Osteoblast (primary cell): ENCODE data around the gene EIPR1. TPM values are rescaled to one million over a fixed set of nuclear protein-coding genes. Genes with fewer than 3 reads are reported as not detected.
"Not testable (repeated sequence)": the region's sequence is repeated elsewhere in the genome, so short reads cannot be mapped to it uniquely, and the experiment has no call there.

Source experiments
- DNase-seq: peaks from one replicate; pipeline ENCODE4 v3.0.0; 2011; ENCODE audit warnings: low spot score, mixed read lengths; ENCODE audit not compliant: insufficient read length; ENCODE audit errors: missing footprints
- H2AFZ ChIP-seq: 2 replicates; pipeline ENCODE4 v1.6.0; 2011; ENCODE audit warnings: mild to moderate bottlenecking, low read length
- H3K27ac ChIP-seq: 2 replicates; pipeline ENCODE4 v1.5.1; 2011; ENCODE audit warnings: mild to moderate bottlenecking, low read depth, low read length, moderate library complexity
- H3K27me3 ChIP-seq: 2 replicates; pipeline ENCODE4 v1.6.0; 2012; ENCODE audit warnings: mild to moderate bottlenecking, control low read depth, inconsistent platforms, low read length, moderate library complexity; ENCODE audit not compliant: insufficient read depth
- H3K36me3 ChIP-seq: 2 replicates; pipeline ENCODE4 v1.5.1; 2011; ENCODE audit warnings: mild to moderate bottlenecking, low read length, control low read depth, moderate library complexity; ENCODE audit not compliant: insufficient read depth
- H3K4me1 ChIP-seq: 2 replicates; pipeline ENCODE4 v1.5.1; 2011; ENCODE audit warnings: mild to moderate bottlenecking, low read length, control low read depth, moderate library complexity; ENCODE audit not compliant: insufficient read depth
- H3K4me2 ChIP-seq: 2 replicates; pipeline ENCODE4 v1.6.0; 2011; ENCODE audit warnings: mild to moderate bottlenecking, low read length; ENCODE audit not compliant: insufficient read depth
- H3K4me3 ChIP-seq: fragments of 200-600 bp; sonication (generic); 3 replicates; pipeline ENCODE4 v1.5.1; 2012; ENCODE audit warnings: mild to moderate bottlenecking, low read length, inconsistent platforms; ENCODE audit not compliant: insufficient read depth
- H3K79me2 ChIP-seq: 2 replicates; pipeline ENCODE4 v1.6.0; 2012; ENCODE audit warnings: mild to moderate bottlenecking, low read length, control low read depth, inconsistent platforms; ENCODE audit not compliant: insufficient read depth
- H3K9me3 ChIP-seq: 2 replicates; pipeline ENCODE4 v1.5.1; 2011; ENCODE audit warnings: low read depth, low read length, control low read depth
- H4K20me1 ChIP-seq: 2 replicates; pipeline ENCODE4 v1.6.0; 2012; ENCODE audit warnings: mild to moderate bottlenecking, low read length, control low read depth; ENCODE audit not compliant: insufficient read depth
- CTCF ChIP-seq: IDR thresholded peaks from 2 replicates; pipeline ENCODE4 v1.5.1; 2011; ENCODE audit warnings: mild to moderate bottlenecking, low read depth, low read length, moderate library complexity; ENCODE audit errors: extremely low read depth
- total RNA-seq: library from RNA; depleted of rRNA; stranded (reverse); fragments of >200 nt; gene quantifications from 2 replicates; pipeline ENCODE4 v1.2.3, GENCODE V29; 2012

EIPR1 gene
- total RNA-seq, 1 donor = 17.7 TPM

DNA sequence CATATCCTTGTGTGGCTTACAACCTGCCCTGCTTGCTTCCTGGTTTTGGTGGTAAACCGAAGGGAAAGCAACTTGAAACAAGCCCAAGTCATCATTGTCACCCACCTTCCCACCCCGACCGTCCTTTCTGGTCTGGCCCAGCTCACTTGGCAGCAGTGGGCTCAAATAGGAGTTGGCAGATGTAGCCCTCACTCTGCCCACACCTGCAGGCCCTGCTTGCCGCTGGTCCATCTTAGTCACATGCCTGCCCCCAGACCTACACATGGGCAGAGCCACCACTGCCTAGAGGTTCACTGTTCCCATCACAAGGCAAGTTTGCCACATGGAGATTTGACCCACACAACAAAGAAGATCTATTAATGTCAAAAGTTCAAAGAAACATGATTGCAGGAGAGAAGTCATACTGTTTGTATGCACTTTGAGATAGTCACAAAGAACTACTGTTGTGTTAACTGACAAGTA is 9.3 kb downstream of the EIPR1 start:
- no peak for TF ChIP-seq CTCF
- Histone ChIP-seq H3K36me3 (no peaks in the 10 kb centered on the region), H2AFZ (no peak overlapping the region), H3K79me2 (peaks cover 29% of the 10 kb centered on the region), H4K20me1 (peaks cover 4% of the 10 kb centered on the region), H3K9me3 (no peaks in the 10 kb centered on the region), H3K27me3 (no peaks in the 10 kb centered on the region), H3K4me3 (no peak overlapping the region), H3K4me1 (no peaks in the 10 kb centered on the region), H3K4me2 (no peak overlapping the region), H3K27ac (no peak overlapping the region)
- DNase-seq = no peak

GRCh38 chr2:3365219-3365618 is 12.4 kb downstream of the EIPR1 start:
- no peak overlapping the region for H2AFZ ChIP-seq
- no peak overlapping the region for H3K27ac ChIP-seq
- TF ChIP-seq CTCF = no peak
- H3K4me2 ChIP-seq = no peak overlapping the region
- no peaks in the 10 kb centered on the region for H3K9me3 ChIP-seq
- no peaks in the 10 kb centered on the region for H3K4me1 ChIP-seq
- no peaks in the 10 kb centered on the region for H3K27me3 ChIP-seq
- no peak for DNase-seq
- no peak overlapping the region for H3K4me3 ChIP-seq
- no peaks in the 10 kb centered on the region for H3K36me3 ChIP-seq
- H3K79me2 ChIP-seq = peaks cover 46% of the 10 kb centered on the region
- H4K20me1 ChIP-seq = peaks cover 7% of the 10 kb centered on the region

- no peak for DNase-seq
- no peak for TF ChIP-seq CTCF
- no peak overlapping the region for H2AFZ ChIP-seq
- no peak overlapping the region for H3K27ac ChIP-seq
- H3K9me3 ChIP-seq = no peaks in the 10 kb centered on the region
- H3K4me3 ChIP-seq = no peak overlapping the region
- H3K27me3 ChIP-seq = no peaks in the 10 kb centered on the region
- H3K79me2 ChIP-seq = peaks cover 45% of the 10 kb centered on the region
- H4K20me1 ChIP-seq = peaks cover 3% of the 10 kb centered on the region
- H3K4me2 ChIP-seq = no peak overlapping the region
- H3K4me1 ChIP-seq = no peaks in the 10 kb centered on the region
- no peaks in the 10 kb centered on the region for H3K36me3 ChIP-seq
These were observed 15.9 kb downstream of the EIPR1 start for GRCh38 chr2:3361518-3362389.

DNA sequence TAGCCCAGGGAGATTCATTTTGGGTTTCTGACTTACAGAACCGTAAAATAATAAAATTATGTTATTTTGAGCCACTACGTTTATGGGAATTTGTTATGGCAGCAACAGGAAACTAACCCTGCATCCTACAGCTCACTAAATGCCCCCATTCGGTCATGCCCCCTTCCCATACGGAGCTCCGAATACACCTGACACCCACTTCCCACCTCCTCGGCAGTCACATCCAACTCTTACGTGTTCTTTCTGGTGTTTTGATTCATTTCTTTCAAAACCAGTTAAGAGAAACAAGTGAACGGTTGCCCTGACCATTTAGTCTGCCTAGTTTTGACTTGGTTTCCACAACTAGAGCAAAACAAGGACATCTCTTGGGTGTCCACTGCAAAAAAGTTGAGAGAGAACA is 19.7 kb downstream of the EIPR1 start:
- no peak overlapping the region for H3K27ac ChIP-seq
- no peak overlapping the region for H3K4me2 ChIP-seq
- H3K4me3 ChIP-seq = no peak overlapping the region
- no peak overlapping the region for H2AFZ ChIP-seq
- no peak for TF ChIP-seq CTCF
- no peaks in the 10 kb centered on the region for H3K27me3 ChIP-seq
- H4K20me1 ChIP-seq = peaks cover 11% of the 10 kb centered on the region
- DNase-seq = no peak
- no peaks in the 10 kb centered on the region for H3K4me1 ChIP-seq
- peaks cover 13% of the 10 kb centered on the region for H3K36me3 ChIP-seq
- peaks cover 41% of the 10 kb centered on the region for H3K79me2 ChIP-seq
- H3K9me3 ChIP-seq = no peaks in the 10 kb centered on the region

DNA sequence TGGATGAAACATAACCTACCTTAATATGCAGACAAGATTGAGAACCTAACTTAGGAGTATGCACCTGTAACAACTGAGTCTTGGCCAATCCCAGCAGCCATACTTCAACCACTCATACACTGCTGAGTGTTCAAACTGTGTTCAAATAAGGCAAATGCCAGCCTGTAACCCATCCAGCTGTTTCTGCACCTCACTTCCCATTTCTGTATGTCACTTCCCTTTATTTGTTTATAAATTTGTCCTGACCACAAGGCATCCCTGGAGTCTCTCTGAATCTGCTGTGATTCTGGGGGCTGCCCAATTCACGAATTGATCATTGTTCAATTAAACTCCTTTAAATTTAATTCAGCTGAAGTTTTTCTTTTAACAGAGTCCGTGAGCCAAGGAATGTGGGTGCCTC is 20.2 kb downstream of the EIPR1 start:
- Histone ChIP-seq H3K79me2 (peaks cover 37% of the 10 kb centered on the region), H3K36me3 (peaks cover 14% of the 10 kb centered on the region)
- H3K4me3 ChIP-seq, H2AFZ ChIP-seq, H4K20me1 ChIP-seq, H3K27ac ChIP-seq, H3K4me2 ChIP-seq, DNase-seq, H3K27me3 ChIP-seq, H3K9me3 ChIP-seq, H3K4me1 ChIP-seq: not testable (repeated sequence)
